GM10847 (cell line): ENCODE results near the gene RGS17.

Source experiments
- POLR2A ChIP-seq: IDR thresholded peaks from 2 replicates; pipeline ENCODE4 v1.6.1; 2011; ENCODE audit not compliant: insufficient read length; ENCODE audit errors: extremely low read depth

RGS17 gene

DNA sequence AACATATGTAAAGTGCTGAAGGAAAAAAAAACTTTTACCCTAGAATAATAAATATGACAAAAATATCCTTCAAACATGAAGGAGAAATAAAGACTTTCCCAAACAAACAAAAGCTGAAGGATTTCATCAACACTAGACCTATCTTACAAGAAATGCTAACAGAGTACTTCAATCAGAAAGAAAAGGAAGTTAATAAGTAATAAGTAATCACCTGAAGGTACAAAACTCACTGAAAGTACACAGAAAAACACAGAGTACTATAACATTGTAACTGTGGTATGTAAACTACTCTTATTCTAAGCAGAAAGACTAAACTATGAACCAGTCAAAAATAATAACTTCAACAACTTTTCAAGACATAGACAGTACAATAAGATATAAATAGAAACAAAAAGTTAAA, 67.1 kb downstream of the RGS17 start:
- TF ChIP-seq POLR2A, result no peak

DNA sequence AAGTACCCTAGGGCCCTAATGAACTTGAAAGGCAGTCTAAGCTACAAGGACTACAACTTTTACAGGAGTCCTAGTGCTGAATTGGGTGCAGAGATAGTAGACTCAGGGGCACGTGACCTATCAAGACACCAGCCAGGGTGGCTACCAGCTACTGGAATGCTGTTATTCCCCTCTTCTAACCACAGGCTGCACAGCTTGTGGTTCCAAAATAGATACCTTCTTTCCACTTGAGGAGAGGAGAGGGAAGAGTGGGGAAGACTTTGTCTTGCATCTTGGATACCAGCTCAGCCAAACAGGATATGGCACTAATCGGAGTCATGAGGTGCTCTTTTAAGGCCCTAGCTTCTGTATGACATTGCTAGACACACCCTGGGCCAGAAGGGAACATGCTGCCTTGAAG, 68.6 kb downstream of the RGS17 start:
- no peak for TF ChIP-seq POLR2A

DNA sequence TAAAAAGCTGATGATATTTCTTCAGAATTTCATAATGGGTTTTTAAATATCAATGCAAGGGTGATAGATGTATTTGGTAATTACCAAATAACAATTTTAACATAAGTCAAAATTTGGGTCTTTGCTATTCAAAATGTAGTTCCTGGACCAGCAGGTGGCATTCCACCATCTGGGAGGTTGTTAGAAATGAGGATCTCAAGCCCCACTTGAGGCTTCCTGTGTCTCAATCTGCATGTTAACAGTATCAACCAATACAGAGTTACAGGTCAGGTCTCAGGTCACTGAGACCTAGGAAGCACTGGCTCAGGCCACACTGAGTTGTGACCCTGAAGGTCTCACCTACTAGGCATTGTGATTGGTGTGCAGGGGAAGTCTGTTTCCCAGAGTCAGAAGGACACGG, 71.3 kb downstream of the RGS17 start:
- TF ChIP-seq POLR2A, result no peak

DNA sequence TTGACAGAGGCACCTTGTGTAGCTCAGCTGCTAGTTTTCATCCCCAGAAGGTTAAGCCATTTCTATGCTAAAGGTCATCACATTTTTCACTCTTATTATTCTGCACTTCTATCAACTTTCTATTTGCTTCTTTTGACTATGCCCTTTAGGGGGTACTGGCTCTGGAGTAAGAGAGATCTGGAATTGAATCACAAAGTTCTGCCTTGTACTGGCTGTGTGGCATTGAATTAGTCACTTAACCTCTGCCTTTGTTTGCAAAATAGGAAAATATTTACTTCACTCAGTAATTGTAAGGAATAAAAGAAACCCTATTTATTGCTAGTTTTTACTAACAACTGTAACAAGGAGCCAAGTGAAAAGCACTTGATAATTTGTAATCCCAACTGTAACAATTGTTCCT, 71.8 kb downstream of the RGS17 start:
- TF ChIP-seq POLR2A, result no peak

DNA sequence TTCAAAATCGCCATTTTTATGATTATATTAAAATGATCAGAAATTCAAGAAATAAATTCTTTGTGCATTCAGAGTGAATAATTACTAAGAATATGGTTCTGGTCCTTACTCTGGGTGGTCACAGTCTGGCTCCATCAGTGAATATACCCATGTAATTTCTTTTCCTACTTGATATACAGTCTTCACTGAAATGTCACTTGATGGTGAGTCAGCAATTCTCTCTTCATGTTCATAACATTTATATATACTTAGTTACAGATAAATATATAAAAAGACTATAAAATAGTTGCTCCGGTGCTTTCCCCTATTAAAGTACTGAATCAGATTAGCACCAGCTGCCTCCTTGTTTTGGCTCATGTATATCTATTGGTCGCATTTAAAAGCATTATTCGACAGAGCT, 72.2 kb downstream of the RGS17 start:
- TF ChIP-seq POLR2A, result no peak

DNA sequence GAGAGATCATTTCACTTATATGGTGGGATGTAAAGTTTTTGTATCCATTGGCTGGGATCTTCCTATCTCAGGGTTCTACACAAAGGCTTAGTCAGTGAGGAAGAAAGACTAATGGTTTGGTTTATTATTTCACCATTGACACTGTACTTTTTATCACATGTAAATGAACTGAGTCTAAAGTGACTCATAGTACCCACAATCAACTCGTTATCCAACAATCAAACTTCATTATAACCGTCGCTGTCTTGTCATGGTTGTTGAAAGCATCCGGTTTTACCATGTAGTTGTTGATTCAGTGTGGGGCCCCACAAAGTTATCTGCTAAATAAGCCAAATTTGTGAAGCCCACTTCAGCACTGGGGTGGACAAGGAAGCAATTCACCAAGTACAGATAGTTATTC, 72.8 kb downstream of the RGS17 start:
- TF ChIP-seq POLR2A, result no peak

DNA sequence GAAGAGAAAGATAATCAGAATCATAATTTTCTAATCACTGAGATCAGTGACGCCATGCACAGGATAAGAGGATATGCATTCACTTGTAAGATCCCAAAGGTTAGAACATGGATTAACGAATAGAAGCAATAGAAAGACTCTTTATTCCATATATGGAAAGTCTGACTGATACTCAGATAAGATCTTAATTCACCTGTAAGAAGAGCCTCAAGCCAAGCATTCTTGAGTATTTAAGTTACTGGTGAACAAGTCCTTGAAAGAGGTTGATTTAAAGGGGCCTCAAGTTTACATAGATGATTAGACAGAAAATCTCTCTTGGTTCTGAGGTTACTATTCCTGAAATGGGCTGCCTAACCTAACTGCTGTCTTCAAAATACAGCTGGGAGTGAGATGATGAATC, 74.8 kb downstream of the RGS17 start:
- no peak for TF ChIP-seq POLR2A

DNA sequence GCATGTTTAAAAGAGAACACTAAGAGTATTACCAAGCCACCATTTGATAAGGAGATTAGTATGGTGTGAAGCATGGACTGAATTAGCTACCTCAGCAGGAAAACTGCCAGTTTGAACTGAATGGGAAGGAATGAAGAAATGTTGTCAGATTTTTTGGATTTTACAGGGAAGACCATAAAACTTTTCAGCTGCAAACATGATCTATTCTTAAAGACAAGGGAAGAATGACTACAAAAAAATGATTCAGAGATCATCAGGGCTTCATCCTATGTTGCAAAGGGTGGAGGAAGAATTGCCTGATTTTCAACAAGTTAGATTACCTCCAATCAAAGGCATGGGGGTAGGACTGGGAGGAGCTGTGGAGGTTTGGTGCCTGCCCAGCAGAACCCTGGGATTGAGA, 79.3 kb downstream of the RGS17 start:
- no peak for TF ChIP-seq POLR2A

DNA sequence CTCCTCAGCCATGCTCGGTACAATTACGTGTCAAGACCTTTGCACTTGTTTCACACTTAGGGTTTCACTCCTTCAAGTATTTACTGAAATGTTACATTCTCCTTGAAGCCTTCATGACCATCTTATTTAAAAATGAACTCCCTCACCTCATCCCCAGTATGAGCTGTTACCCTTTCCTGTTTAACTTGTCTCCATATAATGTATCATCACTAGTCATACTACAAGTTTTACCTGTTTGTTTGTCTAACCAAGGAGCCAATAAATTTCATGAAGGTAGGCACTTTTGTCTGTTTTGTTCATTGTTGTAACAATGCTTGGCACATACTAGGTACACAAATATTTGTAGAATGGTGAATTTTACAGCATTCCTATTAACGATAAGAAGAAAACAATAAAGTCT, 82.5 kb downstream of the RGS17 start:
- TF ChIP-seq POLR2A, result no peak

DNA sequence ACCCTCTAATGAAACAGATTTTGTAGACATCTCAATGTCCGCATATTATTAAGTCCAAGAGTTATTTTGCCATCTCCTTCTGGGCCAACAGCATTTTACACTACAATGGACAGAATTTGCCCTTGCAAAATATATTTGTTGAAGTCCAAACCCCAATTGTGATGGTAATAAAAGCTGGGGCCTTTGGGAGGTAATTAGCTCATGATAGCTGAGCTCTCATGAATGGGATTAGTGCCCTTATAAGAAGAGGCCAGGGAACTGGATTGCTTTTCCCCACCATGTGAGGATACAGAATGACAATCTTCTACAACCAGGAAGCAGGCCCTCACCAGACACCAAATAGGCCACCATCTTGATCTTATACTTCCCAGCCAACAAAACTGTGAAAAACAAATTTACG, 83.7 kb downstream of the RGS17 start:
- TF ChIP-seq POLR2A, result no peak

DNA sequence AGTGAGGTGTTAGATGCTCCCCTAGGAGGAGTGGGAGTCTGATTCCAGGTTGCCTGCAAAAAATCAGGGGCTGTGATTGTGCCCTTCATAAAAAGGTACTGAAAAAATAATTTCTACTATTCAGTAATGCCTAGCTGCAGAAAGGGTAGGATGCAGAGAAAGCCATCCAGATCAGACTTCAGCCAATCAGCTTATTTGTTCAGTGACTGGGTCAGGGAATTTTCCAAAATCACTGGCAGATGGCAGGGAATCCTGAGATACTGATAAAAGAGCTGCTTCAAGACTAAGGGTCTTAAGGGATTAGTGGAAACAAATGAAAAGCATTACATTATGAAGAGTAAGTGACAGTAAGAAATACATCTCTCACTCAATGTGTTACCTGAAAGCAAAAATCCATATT, 85.8 kb downstream of the RGS17 start:
- TF ChIP-seq POLR2A, result no peak

DNA sequence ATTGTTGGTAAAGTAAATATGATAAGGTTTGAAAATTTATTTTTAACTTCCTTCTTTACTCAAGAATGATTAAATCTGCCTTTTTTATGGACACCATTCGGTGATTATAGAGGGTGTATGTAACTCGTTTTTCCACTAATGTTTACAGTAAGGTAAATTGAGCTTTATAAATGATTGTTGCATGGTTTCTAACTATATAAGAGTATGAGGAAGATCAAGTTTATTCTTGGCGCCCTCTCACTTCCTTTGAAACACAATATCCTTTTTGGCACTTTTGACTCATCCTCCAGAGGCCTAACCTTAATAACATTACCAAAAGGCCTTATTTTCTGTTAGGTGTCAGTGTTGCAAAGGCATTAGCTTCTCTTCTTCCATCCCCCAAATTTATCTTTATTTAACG, 86.8 kb downstream of the RGS17 start:
- no peak for TF ChIP-seq POLR2A

DNA sequence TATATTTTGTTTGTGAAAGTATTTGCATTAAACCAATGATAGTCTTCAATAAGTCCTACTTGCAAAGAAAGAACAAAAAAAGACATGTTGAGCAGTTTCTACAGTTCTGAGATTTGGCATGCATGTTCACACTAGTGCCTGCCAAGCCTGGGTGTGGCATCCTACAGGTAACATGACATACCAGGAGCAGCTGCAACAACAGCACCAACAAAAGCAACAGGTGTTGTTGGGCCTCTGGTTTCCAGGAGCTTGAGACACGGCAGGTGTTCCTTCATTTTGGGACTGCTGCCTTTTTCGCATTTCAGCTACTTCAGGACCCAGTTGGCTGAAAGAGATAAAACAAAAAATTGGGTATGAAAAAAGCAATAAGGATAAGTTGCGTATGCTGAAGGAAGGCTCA, 87.4 kb downstream of the RGS17 start:
- no peak for TF ChIP-seq POLR2A

DNA sequence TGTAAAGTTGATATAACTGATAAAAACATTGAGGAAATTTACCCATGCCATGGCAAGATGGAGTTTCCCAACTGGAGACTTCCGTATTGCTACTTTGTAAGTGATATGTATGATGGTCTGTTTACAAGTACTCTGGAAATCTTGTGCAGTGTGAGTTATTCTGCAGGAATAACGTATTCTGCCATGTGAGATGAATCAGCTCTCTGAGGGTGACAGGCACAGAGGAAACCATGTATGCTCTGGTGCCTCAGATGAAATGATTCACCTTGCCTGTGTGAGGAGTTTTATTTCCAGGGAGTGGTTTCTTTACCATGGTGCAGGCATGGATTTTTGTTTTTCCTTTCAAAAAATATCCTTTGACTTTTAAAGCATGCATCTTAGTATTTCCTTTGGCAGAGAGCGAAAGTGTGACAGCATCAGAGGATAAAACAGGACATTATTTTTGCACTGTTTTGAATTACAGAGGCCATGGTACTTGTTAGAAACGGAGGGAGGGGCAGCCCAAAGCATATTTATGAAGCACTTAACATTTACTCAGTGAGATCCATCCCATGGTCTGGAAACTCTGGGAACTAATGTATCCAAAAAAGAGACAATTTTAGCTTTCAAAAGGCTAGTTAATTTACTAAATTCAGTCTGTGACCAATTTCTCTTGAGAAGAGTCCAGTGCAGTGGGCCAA, 92.6 kb downstream of the RGS17 start:
- TF ChIP-seq POLR2A, result no peak

DNA sequence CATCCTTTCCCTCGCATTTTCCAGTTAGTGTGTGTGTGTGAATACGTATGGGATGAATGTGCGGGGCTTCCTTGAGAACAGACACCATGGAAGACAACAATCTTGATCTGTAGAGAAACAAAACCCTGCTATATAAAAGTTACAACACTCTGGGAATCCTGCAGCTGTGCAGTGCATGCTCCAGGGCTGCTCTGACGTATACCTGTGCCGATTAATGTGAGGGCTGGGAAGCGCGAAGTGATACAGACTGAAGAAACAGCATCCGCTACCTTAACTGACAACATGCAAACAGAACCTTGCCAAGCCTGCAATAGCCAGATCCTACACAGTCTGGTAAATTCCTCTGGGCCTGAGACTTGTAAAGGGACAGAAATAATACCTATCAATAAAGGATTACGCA, 96.9 kb downstream of the RGS17 start:
- no peak for TF ChIP-seq POLR2A

DNA sequence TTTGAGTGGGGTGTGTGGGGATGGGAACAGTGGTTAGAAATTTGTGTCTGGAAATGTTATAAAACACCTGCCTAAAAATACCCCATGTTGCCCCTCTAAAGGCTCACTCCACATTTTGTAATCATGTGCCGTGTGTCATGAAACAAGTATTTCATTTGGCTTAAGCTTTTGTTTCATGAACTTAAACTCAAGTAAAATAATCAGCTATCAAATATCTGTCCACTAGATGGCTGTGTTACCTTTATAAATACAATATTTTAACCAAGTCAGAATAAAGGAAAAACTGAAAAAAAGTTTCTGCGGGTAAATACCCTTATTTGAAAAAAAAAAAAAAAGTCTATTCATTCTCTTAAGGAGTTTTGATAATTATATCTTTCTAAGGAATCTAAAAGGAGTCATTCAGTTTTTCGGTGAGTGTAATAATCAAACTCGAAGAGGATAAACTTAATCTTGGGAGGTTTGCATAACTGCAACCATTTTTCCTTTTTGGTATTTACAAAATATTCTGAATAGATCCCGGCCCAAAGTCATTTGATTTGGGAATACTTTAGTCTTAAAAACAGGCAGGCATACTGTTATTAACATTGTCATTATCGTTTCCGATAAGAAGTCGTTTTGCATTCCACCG, 98.7 kb downstream of the RGS17 start:
- TF ChIP-seq POLR2A, result no peak

DNA sequence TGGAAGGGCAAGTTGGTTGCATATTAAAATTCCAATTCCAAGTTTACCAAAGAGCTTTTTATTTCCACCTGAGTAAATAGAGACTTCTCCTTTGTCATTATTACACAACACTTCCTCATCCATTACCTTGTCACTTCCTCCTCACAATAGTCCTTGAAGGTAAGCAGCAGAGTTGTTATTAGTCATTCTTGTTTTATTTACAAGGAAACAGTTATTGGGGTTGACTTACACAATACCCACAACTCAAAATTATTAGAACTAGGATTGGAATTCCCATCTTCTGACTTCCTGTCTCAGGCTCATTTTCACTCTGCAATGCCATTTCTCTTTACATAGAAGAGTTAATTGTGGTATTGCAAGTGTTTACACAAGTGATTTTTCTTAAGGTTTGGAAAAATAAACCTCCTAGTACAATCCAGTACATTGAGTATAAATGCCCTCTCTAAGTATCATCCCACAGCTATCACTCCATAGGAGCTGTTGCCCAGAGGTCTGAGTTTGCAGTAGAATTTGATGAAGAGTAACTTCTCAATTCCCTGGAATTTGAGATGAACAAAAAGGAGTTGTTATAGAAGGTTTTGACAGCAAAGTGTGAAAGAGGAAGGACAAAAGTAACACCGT, 99.6 kb downstream of the RGS17 start:
- TF ChIP-seq POLR2A, result no peak
